Stimulated activated effector memory CD8-positive, alpha-beta T cell treated with anti-CD3 and anti-CD28 coated beads, Interleukin-12 subunit alpha, Interleukin-12 subunit beta, amount 100 ng/mL, for 72 hours (primary cell): ENCODE data around the gene VTI1A.

Experiments
- ATAC-seq: fragments of 150-1000 bp; cut with Tn5 transposase; 2 replicates; pipeline ENCODE4 v1.10.0; 2021
- DNase-seq, 2 donors: peaks; one replicate each; pipeline ENCODE4 v3.0.0; 2021 to 2022; ENCODE audit warnings: low spot score in 2 of 2
- H3K27ac Mint-ChIP-seq: one replicate; pipeline ENCODE4 v1.8.0; 2022; ENCODE audit warnings: mild to moderate bottlenecking, mixed read lengths
- H3K36me3 Mint-ChIP-seq: one replicate; pipeline ENCODE4 v1.8.0; 2022; ENCODE audit warnings: mild to moderate bottlenecking, mixed read lengths
- H3K4me1 Mint-ChIP-seq: one replicate; pipeline ENCODE4 v1.8.0; 2022; ENCODE audit warnings: mixed read lengths
- H3K4me3 Mint-ChIP-seq: one replicate; pipeline ENCODE4 v1.8.0; 2022; ENCODE audit warnings: mild to moderate bottlenecking, mixed read lengths
- H3K9me3 Mint-ChIP-seq: one replicate; pipeline ENCODE4 v1.8.0; 2022; ENCODE audit warnings: mixed read lengths

VTI1A gene

GRCh38 chr10:112744181-112745096, 297.4 kb downstream of the VTI1A start:
- Mint-ChIP-seq H3K4me3 (no peak overlapping the region), H3K9me3 (no peaks in the 10 kb centered on the region), H3K4me1 (no peaks in the 10 kb centered on the region), H3K36me3 (peaks cover 12% of the 10 kb centered on the region), H3K27ac (no peak overlapping the region)
- DNase-seq (no peak), ATAC-seq (no peak)

- H3K9me3 Mint-ChIP-seq = no peaks in the 10 kb centered on the region
- H3K4me1 Mint-ChIP-seq = no peaks in the 10 kb centered on the region
- no peak overlapping the region for H3K4me3 Mint-ChIP-seq
- no peak overlapping the region for H3K27ac Mint-ChIP-seq
- peaks cover 12% of the 10 kb centered on the region for H3K36me3 Mint-ChIP-seq
- DNase-seq (no peak), ATAC-seq (no peak)
Measured at GRCh38 chr10:112746329-112746728, 299.3 kb downstream of the VTI1A start.

- H3K4me3 Mint-ChIP-seq = no peak overlapping the region
- H3K27ac Mint-ChIP-seq = no peak overlapping the region
- H3K9me3 Mint-ChIP-seq = no peaks in the 10 kb centered on the region
- no peaks in the 10 kb centered on the region for H3K4me1 Mint-ChIP-seq
- H3K36me3 Mint-ChIP-seq = no peaks in the 10 kb centered on the region
- no peak for ATAC-seq
- DNase-seq = no peak
Measured at GRCh38 chr10:112750427-112751167, 303.6 kb downstream of the VTI1A start.

- ATAC-seq = no peak
- no peak overlapping the region for H3K27ac Mint-ChIP-seq
- no peak for DNase-seq
- no peaks in the 10 kb centered on the region for H3K36me3 Mint-ChIP-seq
- no peak overlapping the region for H3K4me3 Mint-ChIP-seq
- H3K4me1 Mint-ChIP-seq = no peaks in the 10 kb centered on the region
- H3K9me3 Mint-ChIP-seq = no peaks in the 10 kb centered on the region
Measured at GRCh38 chr10:112751651-112752050, 304.6 kb downstream of the VTI1A start.

GRCh38 chr10:112752288-112752687, 305.3 kb downstream of the VTI1A start:
- H3K9me3 Mint-ChIP-seq = no peaks in the 10 kb centered on the region
- H3K4me3 Mint-ChIP-seq = no peak overlapping the region
- no peak overlapping the region for H3K27ac Mint-ChIP-seq
- DNase-seq = no peak
- ATAC-seq = no peak
- H3K36me3 Mint-ChIP-seq = no peaks in the 10 kb centered on the region
- H3K4me1 Mint-ChIP-seq = no peaks in the 10 kb centered on the region

GRCh38 chr10:112753961-112754411, 307.0 kb downstream of the VTI1A start:
- Mint-ChIP-seq H3K36me3 (no peaks in the 10 kb centered on the region), H3K9me3 (no peaks in the 10 kb centered on the region), H3K27ac (no peak overlapping the region), H3K4me1 (no peaks in the 10 kb centered on the region), H3K4me3 (no peak overlapping the region)
- DNase-seq = no peak
- no peak for ATAC-seq

GRCh38 chr10:112755446-112756234, 308.6 kb downstream of the VTI1A start:
- ATAC-seq (no peak), DNase-seq (no peak)
- Mint-ChIP-seq H3K36me3 (no peaks in the 10 kb centered on the region), H3K4me1 (no peaks in the 10 kb centered on the region), H3K4me3 (no peak overlapping the region), H3K9me3 (no peaks in the 10 kb centered on the region), H3K27ac (no peak overlapping the region)

GRCh38 chr10:112756235-112756527, 309.2 kb downstream of the VTI1A start:
- Mint-ChIP-seq H3K9me3 (no peaks in the 10 kb centered on the region), H3K36me3 (no peaks in the 10 kb centered on the region), H3K4me3 (no peak overlapping the region), H3K27ac (no peak overlapping the region), H3K4me1 (no peaks in the 10 kb centered on the region)
- ATAC-seq (no peak), DNase-seq (no peak)

GRCh38 chr10:112758961-112759360, 311.9 kb downstream of the VTI1A start:
- H3K4me1 Mint-ChIP-seq = no peaks in the 10 kb centered on the region
- ATAC-seq (no peak), DNase-seq (no peak)
- no peaks in the 10 kb centered on the region for H3K36me3 Mint-ChIP-seq
- H3K4me3 Mint-ChIP-seq = no peak overlapping the region
- no peaks in the 10 kb centered on the region for H3K9me3 Mint-ChIP-seq
- H3K27ac Mint-ChIP-seq = no peak overlapping the region

- ATAC-seq (no peak), DNase-seq (no peak)
Measured at GRCh38 chr10:112759496-112759895, 312.5 kb downstream of the VTI1A start.

GRCh38 chr10:112761256-112761655, 314.2 kb downstream of the VTI1A start:
- no peak overlapping the region for H3K4me3 Mint-ChIP-seq
- H3K9me3 Mint-ChIP-seq = no peaks in the 10 kb centered on the region
- no peaks in the 10 kb centered on the region for H3K4me1 Mint-ChIP-seq
- H3K27ac Mint-ChIP-seq = no peak overlapping the region
- H3K36me3 Mint-ChIP-seq = no peaks in the 10 kb centered on the region
- DNase-seq (no peak), ATAC-seq (no peak)

More at GRCh38 chr10:112759496-112759895, 312.5 kb downstream of the VTI1A start:
- Mint-ChIP-seq H3K4me1 (no peaks in the 10 kb centered on the region), H3K36me3 (no peaks in the 10 kb centered on the region), H3K27ac (no peak overlapping the region), H3K9me3 (no peaks in the 10 kb centered on the region), H3K4me3 (no peak overlapping the region)

- no peaks in the 10 kb centered on the region for H3K36me3 Mint-ChIP-seq
- H3K9me3 Mint-ChIP-seq = no peaks in the 10 kb centered on the region
- no peak for ATAC-seq
- no peak for DNase-seq
- no peaks in the 10 kb centered on the region for H3K4me1 Mint-ChIP-seq
- no peak overlapping the region for H3K27ac Mint-ChIP-seq
- no peak overlapping the region for H3K4me3 Mint-ChIP-seq
Measured at GRCh38 chr10:112763916-112764520, 317.0 kb downstream of the VTI1A start.

- Mint-ChIP-seq H3K27ac (no peak overlapping the region), H3K4me1 (no peaks in the 10 kb centered on the region), H3K4me3 (no peak overlapping the region), H3K9me3 (no peaks in the 10 kb centered on the region), H3K36me3 (no peaks in the 10 kb centered on the region)
- no peak for DNase-seq
- ATAC-seq = no peak
Measured at GRCh38 chr10:112765717-112766235, 318.8 kb downstream of the VTI1A start.

- Mint-ChIP-seq H3K9me3 (no peaks in the 10 kb centered on the region), H3K4me3 (no peak overlapping the region), H3K27ac (no peak overlapping the region), H3K4me1 (no peaks in the 10 kb centered on the region), H3K36me3 (no peaks in the 10 kb centered on the region)
- DNase-seq (no peak), ATAC-seq (no peak)
Measured at GRCh38 chr10:112766636-112767035, 319.6 kb downstream of the VTI1A start.

GRCh38 chr10:112767156-112767555, 320.1 kb downstream of the VTI1A start:
- Mint-ChIP-seq H3K4me3 (no peak overlapping the region), H3K27ac (no peak overlapping the region), H3K9me3 (no peaks in the 10 kb centered on the region), H3K36me3 (no peaks in the 10 kb centered on the region), H3K4me1 (no peaks in the 10 kb centered on the region)
- no peak for ATAC-seq
- DNase-seq = no peak
